ENCODE data around the gene UNCX.

GRCh38 chr7:1254281-1255079, 21.8 kb downstream of the UNCX start:
- TF ChIP-seq CTCF (conservative IDR thresholded peaks at IDR 0.05; ENCODE audit: low read depth, low read length), result no peak
- TF ChIP-seq EZH2 (IDR thresholded peaks at IDR 0.05; ENCODE audit: borderline replicate concordance, low read depth, low read length, poor library complexity, severe bottlenecking), result no peak
